Suprapubic skin (tissue), 4 donors: ENCODE results near the gene RCC2.

Source experiments
- CTCF ChIP-seq, 2 donors: fragments of 200-600 bp in 1 of 2; fragments of 450-650 bp in 1 of 2; sonication (generic) in 1 of 2; IDR thresholded peaks; one replicate each; pipeline ENCODE4 v1.5.1; 2016 to 2019; ENCODE audit warnings: antibody characterized with exemption in 2 of 2, mild to moderate bottlenecking in 1 of 2, moderate library complexity in 1 of 2
- EP300 ChIP-seq: sonication (generic); formaldehyde crosslinking; IDR thresholded peaks from one replicate; pipeline ENCODE4 v1.6.1; 2017; ENCODE audit warnings: antibody characterized with exemption
- POLR2A ChIP-seq, 2 donors: fragments of 450-650 bp; IDR thresholded peaks; one replicate each; pipeline ENCODE4 v1.6.1; 2017; ENCODE audit warnings: antibody characterized with exemption in 2 of 2, mild to moderate bottlenecking in 2 of 2, moderate library complexity in 2 of 2
- POLR2AphosphoS5 ChIP-seq, 3 donors: sonication (generic); formaldehyde crosslinking; IDR thresholded peaks; one replicate each; pipeline ENCODE4 v1.6.1; 2017; ENCODE audit warnings: antibody characterized with exemption in 3 of 3

DNA sequence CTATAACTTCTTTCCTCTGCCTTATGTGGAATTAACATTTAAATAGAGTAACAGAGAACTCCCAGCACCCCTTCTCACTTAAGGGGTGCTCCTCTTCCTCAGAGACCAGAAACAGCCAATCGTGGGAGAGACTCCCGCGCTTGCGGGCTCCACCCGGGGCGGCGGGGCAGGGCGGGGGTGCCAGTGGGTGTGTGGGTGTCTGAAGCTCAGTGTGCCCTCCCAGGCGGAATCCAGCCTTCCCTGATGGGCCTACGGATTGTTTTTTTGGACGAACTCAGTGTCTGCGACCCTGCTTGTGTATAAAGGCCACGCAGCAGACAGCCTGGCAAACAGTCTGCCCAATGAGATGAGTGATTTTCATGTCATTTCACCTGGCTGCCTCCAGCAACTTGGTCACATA lies 6.2 kb downstream of the RCC2 start:
- TF ChIP-seq CTCF (IDR thresholded peaks at IDR 0.05) = no peak
- TF ChIP-seq POLR2A (IDR thresholded peaks at IDR 0.05) = no peak
- TF ChIP-seq POLR2AphosphoS5 (IDR thresholded peaks at IDR 0.05) = no peak
- TF ChIP-seq EP300 = no peak
